ENCODE data around the gene TELO2.

Gene TELO2

DNA sequence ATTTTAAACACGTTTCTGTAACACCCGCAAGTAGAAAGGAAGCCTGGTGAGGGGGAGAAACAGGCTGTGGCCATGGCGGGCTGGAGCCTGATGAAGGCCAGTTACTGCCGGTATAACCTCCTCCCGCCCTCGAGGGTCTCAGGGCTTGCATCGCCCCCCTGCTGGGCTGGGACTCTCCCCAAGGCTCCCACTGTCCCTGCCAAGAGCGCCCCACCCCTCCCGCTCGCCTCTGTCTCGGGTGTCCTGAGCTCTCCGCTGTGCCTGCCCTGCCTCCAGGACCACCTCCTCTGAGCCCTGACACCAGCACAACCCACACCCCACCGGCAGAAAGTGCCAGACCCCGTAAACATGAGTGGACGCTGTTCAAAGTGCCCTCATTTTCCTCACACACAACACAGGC lies 59.0 kb downstream of the TELO2 start:
- DNase-seq (ENCODE audit: low read depth in 2 of 3, low spot score in 1 of 3): no peak

DNA sequence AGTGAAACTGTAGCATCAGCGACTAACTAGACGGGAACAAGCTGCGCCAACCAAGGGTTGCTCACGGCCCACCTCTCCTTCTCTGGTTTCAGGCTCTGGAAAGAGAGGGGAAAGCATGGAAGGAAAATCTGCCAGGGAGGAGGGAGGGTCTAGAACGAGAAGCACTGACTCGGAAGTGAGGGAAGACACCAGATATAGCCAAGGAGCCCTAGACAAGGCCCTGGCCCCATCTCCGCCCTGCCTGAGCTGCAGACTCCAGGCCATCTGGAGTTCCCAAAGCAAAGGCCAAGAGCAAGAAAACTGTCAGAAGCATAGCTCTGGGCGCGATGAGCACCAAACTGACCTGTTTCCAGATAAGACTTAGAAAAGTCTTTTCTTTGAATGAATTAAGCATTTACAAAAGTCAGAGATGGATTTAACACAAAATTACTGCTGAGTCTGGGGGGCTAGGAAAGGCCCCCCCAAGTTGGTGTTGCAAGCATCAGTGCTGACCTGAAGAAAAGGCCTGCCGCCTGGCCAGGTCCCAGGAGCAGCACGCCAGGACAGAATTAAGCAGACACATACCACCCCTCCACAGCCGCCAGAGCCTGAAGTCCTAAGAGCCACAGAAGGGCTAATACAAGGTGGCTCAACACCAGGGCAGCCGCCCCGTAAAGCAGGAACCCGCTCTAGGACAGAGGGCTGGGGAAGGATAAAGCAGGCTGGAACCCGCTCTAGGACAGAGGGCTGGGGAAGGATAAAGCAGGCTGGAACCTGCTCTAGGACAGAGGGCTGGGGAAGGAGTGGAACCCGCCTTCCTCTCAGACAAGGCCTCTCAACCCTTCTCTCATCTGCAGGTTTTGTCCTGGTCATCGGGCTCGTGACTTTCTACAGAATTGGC lies 61.0 kb downstream of the TELO2 start:
- no peak for DNase-seq (ENCODE audit: low read depth in 2 of 3, low spot score in 1 of 3)

DNA sequence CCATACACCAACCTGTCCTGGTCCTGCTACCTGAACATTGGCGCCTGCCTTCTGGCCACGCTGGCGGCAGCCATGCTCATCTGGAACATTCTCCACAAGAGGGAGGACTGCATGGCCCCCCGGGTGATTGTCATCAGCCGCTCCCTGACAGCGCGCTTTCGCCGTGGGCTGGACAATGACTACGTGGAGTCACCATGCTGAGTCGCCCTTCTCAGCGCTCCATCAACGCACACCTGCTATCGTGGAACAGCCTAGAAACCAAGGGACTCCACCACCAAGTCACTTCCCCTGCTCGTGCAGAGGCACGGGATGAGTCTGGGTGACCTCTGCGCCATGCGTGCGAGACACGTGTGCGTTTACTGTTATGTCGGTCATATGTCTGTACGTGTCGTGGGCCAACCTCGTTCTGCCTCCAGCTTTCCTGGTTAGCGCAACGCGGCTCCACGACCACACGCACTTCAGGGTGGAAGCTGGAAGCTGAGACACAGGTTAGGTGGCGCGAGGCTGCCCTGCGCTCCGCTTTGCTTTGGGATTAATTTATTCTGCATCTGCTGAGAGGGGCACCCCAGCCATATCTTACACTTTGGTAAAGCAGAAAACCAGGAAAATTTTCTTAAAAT lies 61.8 kb downstream of the TELO2 start:
- DNase-seq (ENCODE audit: low read depth in 2 of 3, low spot score in 1 of 3): no peak

DNA sequence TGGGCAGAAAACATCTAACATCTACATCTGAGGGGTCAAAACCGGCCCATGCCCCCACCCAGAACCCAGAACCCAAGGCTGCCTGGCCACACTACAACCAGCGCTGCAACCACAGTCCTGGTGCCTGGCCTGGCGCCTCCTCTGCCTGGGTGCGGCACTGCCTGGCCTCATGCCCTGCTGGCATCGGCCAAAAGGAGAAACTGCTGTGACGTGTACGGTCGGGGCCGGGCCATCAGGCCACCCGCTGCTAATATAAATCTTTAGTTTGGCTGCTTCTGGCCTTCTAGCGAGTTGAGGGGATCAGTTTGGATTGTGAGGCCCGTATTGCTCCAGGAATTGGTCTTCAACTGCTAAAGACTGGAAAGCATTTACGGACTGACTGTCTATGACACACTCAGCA lies 63.1 kb downstream of the TELO2 start:
- DNase-seq (ENCODE audit: low read depth in 2 of 3, low spot score in 1 of 3): no peak

DNA sequence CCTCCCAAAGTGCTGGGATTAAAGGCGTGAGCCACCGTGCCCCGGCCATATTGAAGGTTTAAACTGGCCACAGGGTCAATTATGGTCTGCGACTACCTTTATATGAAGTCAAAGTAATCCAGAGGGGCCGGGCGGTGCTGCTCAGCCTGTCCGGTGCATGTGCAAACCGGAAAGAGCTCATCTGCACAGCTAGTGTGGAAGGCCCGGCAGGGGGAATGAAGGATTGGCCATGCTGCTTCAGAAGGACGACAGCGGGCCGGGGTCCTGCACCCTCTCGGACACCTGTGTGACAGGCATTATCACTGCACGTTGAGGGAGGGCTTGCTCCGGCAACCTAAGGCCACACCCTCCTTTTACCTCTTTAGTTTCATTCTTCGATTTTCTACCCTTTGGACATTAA lies 63.9 kb downstream of the TELO2 start:
- DNase-seq (ENCODE audit: low read depth in 2 of 3, low spot score in 1 of 3): no peak

DNA sequence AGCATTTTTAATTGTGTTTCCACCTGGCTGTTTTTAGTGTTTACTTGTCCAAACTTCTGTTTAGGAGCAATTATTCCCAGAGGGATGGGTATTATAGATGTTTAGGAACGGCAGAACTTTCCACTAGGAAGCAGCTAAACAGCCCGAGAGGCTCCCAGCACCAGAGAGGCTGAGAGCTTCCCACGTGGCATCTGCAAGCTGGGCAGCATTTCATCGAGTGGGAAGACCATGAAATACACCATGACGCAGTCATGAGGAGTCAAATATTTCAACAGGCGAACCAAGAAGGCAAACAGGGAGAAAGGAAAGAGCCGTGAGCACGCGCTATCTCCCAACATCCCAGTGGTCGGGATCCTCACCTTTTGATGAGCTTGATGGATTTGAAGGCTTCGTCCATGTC lies 64.4 kb downstream of the TELO2 start:
- no peak for DNase-seq (ENCODE audit: low read depth in 2 of 3, low spot score in 1 of 3)

DNA sequence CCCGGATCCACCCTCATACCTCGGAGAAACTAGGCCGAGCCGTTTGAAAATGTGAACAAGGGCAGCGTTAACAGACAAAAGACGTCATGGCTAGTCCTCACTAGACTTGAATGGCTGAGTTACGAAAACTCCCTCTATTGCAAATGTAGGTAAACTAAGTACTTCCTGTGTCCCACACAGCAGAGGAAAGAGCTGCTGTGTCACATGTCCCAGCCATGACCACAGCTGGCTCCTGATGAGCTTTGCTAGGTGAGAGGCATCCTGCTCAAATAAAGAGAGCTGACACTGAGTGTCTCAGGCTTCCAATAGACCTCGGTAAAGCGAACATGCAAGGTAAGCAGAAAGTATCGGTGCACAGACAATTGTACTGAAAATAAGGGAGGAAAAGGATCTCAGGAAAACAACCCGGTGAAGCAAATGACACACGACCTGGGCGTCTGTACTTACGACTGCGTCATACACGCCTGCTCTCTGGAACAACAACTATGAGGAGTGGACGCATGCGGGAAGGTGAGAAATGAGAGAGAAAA lies 66.4 kb downstream of the TELO2 start:
- no peak for DNase-seq (ENCODE audit: low read depth in 2 of 3, low spot score in 1 of 3)
